NT2/D1 (cell line): ENCODE results near the gene C15orf61.

Experiments
- SUZ12 ChIP-seq: IDR thresholded peaks from 2 replicates; pipeline ENCODE4 v1.6.1; 2011; ENCODE audit not compliant: insufficient read length, insufficient read depth; ENCODE audit errors: extremely low read depth
- YY1 ChIP-seq: IDR thresholded peaks from 2 replicates; pipeline ENCODE4 v1.6.1; 2011; ENCODE audit not compliant: insufficient read length, insufficient read depth
- ZNF274 ChIP-seq: IDR thresholded peaks from 2 replicates; pipeline ENCODE4 v1.6.1; 2011; ENCODE audit warnings: mild to moderate bottlenecking, low read depth, low read length

DNA sequence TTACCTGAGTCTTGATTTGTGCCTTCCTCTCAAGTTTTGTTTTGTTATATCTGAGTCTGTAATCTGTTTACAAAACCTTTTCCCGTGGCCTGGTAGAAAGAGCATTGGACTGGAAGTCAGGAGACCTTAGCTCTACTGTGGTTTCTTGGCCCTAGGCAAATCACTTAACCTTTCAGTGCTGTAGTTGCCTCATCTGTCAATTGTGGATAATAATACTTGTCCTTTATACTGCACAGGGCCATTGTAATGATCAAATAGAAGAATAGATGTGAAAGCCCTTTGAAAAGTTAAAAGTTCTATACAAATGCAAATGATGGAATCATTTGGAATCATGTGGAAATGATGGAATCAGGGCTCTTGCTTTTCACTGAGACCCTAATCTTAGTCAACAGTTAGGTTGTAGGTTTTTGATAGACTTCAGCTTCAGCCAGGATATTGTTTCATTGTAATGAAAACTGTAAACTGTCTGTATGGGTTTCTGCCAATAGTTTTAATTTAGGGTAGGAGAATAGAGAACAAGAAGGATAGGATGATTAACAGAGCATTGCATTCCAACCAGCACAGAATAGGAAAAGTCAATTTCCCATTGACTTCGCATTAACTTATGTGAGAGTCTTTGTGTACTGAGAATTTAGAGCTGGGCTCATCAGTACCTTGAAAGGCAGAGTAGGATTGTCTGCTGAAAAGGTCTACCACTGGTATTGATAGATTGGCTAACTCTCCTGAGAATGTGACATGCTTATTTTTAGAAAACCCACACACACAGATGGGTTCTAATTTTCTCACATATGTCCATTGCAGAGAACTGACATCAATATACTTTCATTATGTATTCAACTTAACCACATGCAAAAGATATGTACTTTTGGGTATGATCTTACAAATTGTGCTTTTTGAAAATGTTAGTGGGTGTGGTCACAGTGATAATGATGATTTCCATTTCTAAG is 43.4 kb downstream of the C15orf61 start:
- no peak for TF ChIP-seq SUZ12
- no peak for TF ChIP-seq ZNF274
- TF ChIP-seq YY1 = no peak
